PC-3 (cell line): ENCODE measurements around the gene UBAC2. TPM values are rescaled to one million over a fixed set of nuclear protein-coding genes. Genes with fewer than 3 reads are reported as not detected.

Source experiments
- ATAC-seq: fragments of 200-7000 bp; cut with Tn5 transposase; 2 replicates; pipeline ENCODE4 v1.9.1; 2020; ENCODE audit warnings: mild to moderate bottlenecking, moderate library complexity
- BruUV-seq: library from RNA; stranded (reverse); fragments of 400-500 nt; replicated peaks from 2 replicates; lab custom pipeline; 2021; lab: Mats Ljungman, UMichigan
- CTCF ChIA-PET: fragments of 300-600 bp; sonication (Branson Sonifier 250); formaldehyde crosslinking; loops from one replicate; lab custom pipeline; 2022; ENCODE audit warnings: antibody characterized with exemption; lab: Charles Lee
- POLR2A ChIA-PET: fragments of 300-600 bp; sonication (Branson Sonifier 250); formaldehyde crosslinking; loops from one replicate; lab custom pipeline; 2022; ENCODE audit warnings: antibody characterized with exemption; ENCODE audit not compliant: unreplicated experiment; lab: Charles Lee
- DNase-seq: peaks from one replicate; pipeline ENCODE4 v3.0.0-alpha.2; 2015
- H2AFZ ChIP-seq: fragments of 300-600 bp; sonication (generic); 2 replicates; pipeline ENCODE4 v1.6.0; 2016; ENCODE audit warnings: antibody characterized with exemption, low read length
- H3F3A ChIP-seq: fragments of 300-600 bp; sonication (generic); one replicate; pipeline ENCODE4 v1.6.0; 2017; ENCODE audit warnings: antibody characterized with exemption, low read length, control low read depth, mild to moderate bottlenecking; ENCODE audit not compliant: unreplicated experiment
- H3K27ac ChIP-seq: fragments of 300-600 bp; sonication (generic); 2 replicates; pipeline ENCODE4 v1.5.1; 2016; ENCODE audit warnings: mild to moderate bottlenecking, low read length
- H3K27me3 ChIP-seq: fragments of 300-600 bp; sonication (generic); 2 replicates; pipeline ENCODE4 v1.6.1; 2016; ENCODE audit warnings: low read length, mixed read lengths
- H3K36me3 ChIP-seq: fragments of 300-600 bp; sonication (generic); 2 replicates; pipeline ENCODE4 v1.6.1; 2016; ENCODE audit warnings: low read depth, mixed run types, low read length, mixed read lengths
- H3K4me1 ChIP-seq: fragments of 300-600 bp; sonication (generic); 2 replicates; pipeline ENCODE4 v1.5.1; 2016; ENCODE audit warnings: low read length; ENCODE audit not compliant: insufficient read depth
- H3K4me2 ChIP-seq: fragments of 300-600 bp; sonication (generic); 2 replicates; pipeline ENCODE4 v1.6.0; 2016; ENCODE audit warnings: low read length
- H3K4me3 ChIP-seq: fragments of 300-600 bp; sonication (generic); 2 replicates; pipeline ENCODE4 v1.5.1; 2016; ENCODE audit warnings: mild to moderate bottlenecking, low read length, mixed read lengths
- H3K79me2 ChIP-seq: fragments of 300-600 bp; sonication (generic); 2 replicates; pipeline ENCODE4 v1.6.1; 2017; ENCODE audit warnings: low read length, mixed read lengths
- H3K9ac ChIP-seq: fragments of 300-600 bp; sonication (generic); 2 replicates; pipeline ENCODE4 v1.6.0; 2016; ENCODE audit warnings: mild to moderate bottlenecking, low read length
- H3K9me2 ChIP-seq: fragments of 300-600 bp; sonication (generic); replicated peaks from 2 replicates; pipeline ENCODE4 v1.6.1; 2016; ENCODE audit warnings: mixed run types, low read length, mixed read lengths
- H3K9me3 ChIP-seq: fragments of 300-600 bp; sonication (generic); 2 replicates; pipeline ENCODE4 v1.6.1; 2016; ENCODE audit warnings: low read length, mixed read lengths
- H4K20me1 ChIP-seq: fragments of 300-600 bp; sonication (generic); 2 replicates; pipeline ENCODE4 v1.6.1; 2016; ENCODE audit warnings: low read length, mixed read lengths
- CTCF ChIP-seq: fragments of 300-600 bp; sonication (generic); conservative IDR thresholded peaks from 2 replicates; pipeline ENCODE4 v1.5.1; 2017; ENCODE audit warnings: antibody characterized with exemption, low read depth, mild to moderate bottlenecking, low read length
- EZH2 ChIP-seq: fragments of 300-600 bp; sonication (generic); IDR thresholded peaks from one replicate; pipeline ENCODE4 v1.6.1; 2017; ENCODE audit warnings: antibody characterized with exemption, mild to moderate bottlenecking, low read length; ENCODE audit not compliant: unreplicated experiment
- EZH2phosphoT487 ChIP-seq: fragments of 300-600 bp; sonication (generic); IDR thresholded peaks from 2 replicates; pipeline ENCODE4 v1.6.1; 2018; ENCODE audit warnings: mild to moderate bottlenecking, antibody characterized with exemption, low read length, borderline replicate concordance
- intact Hi-C: fragments of 100-400 bp; cut with micrococcal nuclease; formaldehyde crosslinking; loops from 2 replicates; pipeline ENCODE4 v1.9.0; 2023
- total RNA-seq: library from RNA; depleted of rRNA; stranded (reverse); fragments of >200 nt; gene quantifications from 2 replicates; pipeline ENCODE4 v1.2.3, GENCODE V29; 2014

Gene UBAC2
- total RNA-seq, 1 experiment from 2014 or later = 34.5 TPM

GRCh38 chr13:99185606-99186005 lies 15.0 kb upstream of the UBAC2 start:
- CTCF ChIA-PET = no interaction called here

GRCh38 chr13:99190147-99190985 lies 10.3 kb upstream of the UBAC2 start:
- intact Hi-C loops = loop anchor here (10.0 kb wide), 1 partner anchor 324 kb away; no protein-coding TSS in a partner anchor
- Histone ChIP-seq H3K36me3 (no peaks in the 10 kb centered on the region), H3F3A (no peaks in the 10 kb centered on the region), H3K4me3 (no peak overlapping the region), H4K20me1 (no peaks in the 10 kb centered on the region), H3K9me3 (no peaks in the 10 kb centered on the region), H3K4me2 (no peak overlapping the region), H3K9ac (no peak overlapping the region), H3K27ac (no peak overlapping the region), H3K4me1 (peaks cover 21% of the 10 kb centered on the region), H3K27me3 (no peaks in the 10 kb centered on the region), H3K9me2 (no peaks in the 10 kb centered on the region), H3K79me2 (no peaks in the 10 kb centered on the region), H2AFZ (no peak overlapping the region)
- ChIA-PET CTCF (no interaction called here), POLR2A (no interaction called here)
- TF ChIP-seq EZH2phosphoT487 (no peak), CTCF (no peak), EZH2 (no peak)
- DNase-seq (no peak), ATAC-seq (no peak)
- BruUV-seq = no TSS peak

More at GRCh38 chr13:99185606-99186005, 15.0 kb upstream of the UBAC2 start:
- no peak overlapping the region for H3K27ac ChIP-seq
- no peak for DNase-seq
- no peaks in the 10 kb centered on the region for H3F3A ChIP-seq
- POLR2A ChIA-PET = no interaction called here
- intact Hi-C loops = no loop called here
- H3K27me3 ChIP-seq = no peaks in the 10 kb centered on the region
- no peak overlapping the region for H3K4me2 ChIP-seq
- H3K4me1 ChIP-seq = no peaks in the 10 kb centered on the region
- no peaks in the 10 kb centered on the region for H4K20me1 ChIP-seq
- no peak overlapping the region for H3K9ac ChIP-seq
- H3K9me3 ChIP-seq = no peaks in the 10 kb centered on the region
- no peaks in the 10 kb centered on the region for H3K79me2 ChIP-seq
- TF ChIP-seq EZH2 (no peak), CTCF (no peak), EZH2phosphoT487 (no peak)
- no peak overlapping the region for H3K4me3 ChIP-seq
- H3K9me2 ChIP-seq = no peaks in the 10 kb centered on the region
- H2AFZ ChIP-seq = no peak overlapping the region
- ATAC-seq = no peak
- BruUV-seq = no TSS peak
- no peaks in the 10 kb centered on the region for H3K36me3 ChIP-seq
